HG03159 (cell line): Measurements from ENCODE around the gene CFAP221.
"Not testable (repeated sequence)": the region's sequence is repeated elsewhere in the genome, so short reads cannot be mapped to it uniquely, and the experiment has no call there.

ENCODE experiments used
- ATAC-seq: cut with Tn5 transposase; IDR thresholded peaks from one replicate; pipeline ENCODE4 v1.9.1; 2021; ENCODE audit warnings: mild to moderate bottlenecking, moderate library complexity; ENCODE audit not compliant: unreplicated experiment

Gene CFAP221

GRCh38 chr2:119583291-119583690 is 39.0 kb downstream of the CFAP221 start:
- no peak for ATAC-seq

GRCh38 chr2:119584469-119584868 is 40.2 kb downstream of the CFAP221 start:
- no peak for ATAC-seq

- ATAC-seq, result no peak
Measured at GRCh38 chr2:119586085-119586484, 41.8 kb downstream of the CFAP221 start.

- ATAC-seq, result no peak
Measured at GRCh38 chr2:119590873-119591272, 46.6 kb downstream of the CFAP221 start.

GRCh38 chr2:119591523-119591922 is 47.3 kb downstream of the CFAP221 start:
- no peak for ATAC-seq

- no peak for ATAC-seq
Measured at GRCh38 chr2:119592436-119592835, 48.2 kb downstream of the CFAP221 start.

GRCh38 chr2:119596638-119597037 is 52.4 kb downstream of the CFAP221 start:
- ATAC-seq, result no peak

- no peak for ATAC-seq
Measured at GRCh38 chr2:119598596-119599263, 54.5 kb downstream of the CFAP221 start.

GRCh38 chr2:119599384-119599783 is 55.1 kb downstream of the CFAP221 start:
- no peak for ATAC-seq

GRCh38 chr2:119605096-119605495 is 60.8 kb downstream of the CFAP221 start:
- ATAC-seq, result no peak

GRCh38 chr2:119606674-119607073 is 62.4 kb downstream of the CFAP221 start:
- ATAC-seq, result no peak

- ATAC-seq, result no peak
Measured at GRCh38 chr2:119608553-119608952, 64.3 kb downstream of the CFAP221 start.

- no peak for ATAC-seq
Measured at GRCh38 chr2:119609337-119609736, 65.1 kb downstream of the CFAP221 start.

GRCh38 chr2:119614140-119614539 is 69.9 kb downstream of the CFAP221 start:
- not testable (repeated sequence) for ATAC-seq

- no peak for ATAC-seq
Measured at GRCh38 chr2:119616421-119616820, 72.2 kb downstream of the CFAP221 start.

- no peak for ATAC-seq
Measured at GRCh38 chr2:119617455-119617854, 73.2 kb downstream of the CFAP221 start.

GRCh38 chr2:119618725-119619124 is 74.5 kb downstream of the CFAP221 start:
- not testable (repeated sequence) for ATAC-seq

- no peak for ATAC-seq
Measured at GRCh38 chr2:119625226-119625625, 81.0 kb downstream of the CFAP221 start.

GRCh38 chr2:119629323-119629825 is 85.1 kb downstream of the CFAP221 start:
- ATAC-seq, result no peak

- peak; percentile 57 for ATAC-seq
Measured at GRCh38 chr2:119630121-119630520, 85.9 kb downstream of the CFAP221 start.

GRCh38 chr2:119637371-119637770 is 93.1 kb downstream of the CFAP221 start:
- ATAC-seq, result no peak

GRCh38 chr2:119638246-119638645 is 94.0 kb downstream of the CFAP221 start:
- no peak for ATAC-seq
